Suprapubic skin (tissue), 4 donors: Measurements from ENCODE around the gene UQCRC1. TPM values are rescaled to one million over a fixed set of nuclear protein-coding genes. Genes with fewer than 3 reads are reported as not detected.

Experiments used
- DNase-seq, 2 donors: peaks; one replicate each; pipeline ENCODE4 v3.0.0-alpha.2; 2019; ENCODE audit warnings: low spot score in 2 of 2
- H3K27ac ChIP-seq: fragments of 200-600 bp; sonication (generic); one replicate; pipeline ENCODE4 v1.5.1; 2019
- H3K27me3 ChIP-seq: fragments of 200-600 bp; sonication (generic); one replicate; pipeline ENCODE4 v1.5.1; 2019
- H3K36me3 ChIP-seq: fragments of 200-600 bp; sonication (generic); one replicate; pipeline ENCODE4 v1.5.1; 2019
- H3K4me1 ChIP-seq: fragments of 200-600 bp; sonication (generic); one replicate; pipeline ENCODE4 v1.5.1; 2019
- H3K4me3 ChIP-seq: fragments of 200-600 bp; sonication (generic); one replicate; pipeline ENCODE4 v1.5.1; 2019; ENCODE audit warnings: mild to moderate bottlenecking
- H3K9me3 ChIP-seq: fragments of 200-600 bp; sonication (generic); one replicate; pipeline ENCODE4 v1.5.1; 2019
- CTCF ChIP-seq, 2 donors: fragments of 200-600 bp in 1 of 2; fragments of 450-650 bp in 1 of 2; sonication (generic) in 1 of 2; IDR thresholded peaks; one replicate each; pipeline ENCODE4 v1.5.1; 2016 to 2019; ENCODE audit warnings: antibody characterized with exemption in 2 of 2, mild to moderate bottlenecking in 1 of 2, moderate library complexity in 1 of 2
- EP300 ChIP-seq: sonication (generic); formaldehyde crosslinking; IDR thresholded peaks from one replicate; pipeline ENCODE4 v1.6.1; 2017; ENCODE audit warnings: antibody characterized with exemption
- POLR2A ChIP-seq, 2 donors: fragments of 450-650 bp; IDR thresholded peaks; one replicate each; pipeline ENCODE4 v1.6.1; 2017; ENCODE audit warnings: antibody characterized with exemption in 2 of 2, mild to moderate bottlenecking in 2 of 2, moderate library complexity in 2 of 2
- POLR2AphosphoS5 ChIP-seq, 3 donors: sonication (generic); formaldehyde crosslinking; IDR thresholded peaks; one replicate each; pipeline ENCODE4 v1.6.1; 2017; ENCODE audit warnings: antibody characterized with exemption in 3 of 3
- WGBS: methylation state at CpG from one replicate; pipeline ENCODE4 v1.1.5; 2018; 5-methylcytosine and 5-hydroxymethylcytosine counted together
- total RNA-seq, 4 donors: library from RNA; depleted of rRNA; stranded (reverse); fragments of >200 nt; gene quantifications; one replicate each; pipeline ENCODE4 v1.1.0, GENCODE V29; 2016

UQCRC1 gene
- total RNA-seq, 4 donors from 2014 or later, result 294 to 337 (median 319) TPM

GRCh38 chr3:48655063-48655462, 45.6 kb upstream of the UQCRC1 start:
- peaks cover 19% of the 10 kb centered on the region for H3K4me1 ChIP-seq
- H3K27ac ChIP-seq, result no peak overlapping the region
- no peak for TF ChIP-seq CTCF (IDR thresholded peaks at IDR 0.05)
- no peak for TF ChIP-seq POLR2A (IDR thresholded peaks at IDR 0.05)
- TF ChIP-seq POLR2AphosphoS5 (IDR thresholded peaks at IDR 0.05), result no peak
- no peak for TF ChIP-seq EP300
- H3K9me3 ChIP-seq, result no peaks in the 10 kb centered on the region
- no peak for DNase-seq
- H3K36me3 ChIP-seq, result no peaks in the 10 kb centered on the region
- H3K4me3 ChIP-seq, result peak overlapping the region; percentile 60
- H3K27me3 ChIP-seq, result peaks cover 19% of the 10 kb centered on the region
- 97% methylated on average over 7 of the region's 12 CpGs for WGBS

DNA sequence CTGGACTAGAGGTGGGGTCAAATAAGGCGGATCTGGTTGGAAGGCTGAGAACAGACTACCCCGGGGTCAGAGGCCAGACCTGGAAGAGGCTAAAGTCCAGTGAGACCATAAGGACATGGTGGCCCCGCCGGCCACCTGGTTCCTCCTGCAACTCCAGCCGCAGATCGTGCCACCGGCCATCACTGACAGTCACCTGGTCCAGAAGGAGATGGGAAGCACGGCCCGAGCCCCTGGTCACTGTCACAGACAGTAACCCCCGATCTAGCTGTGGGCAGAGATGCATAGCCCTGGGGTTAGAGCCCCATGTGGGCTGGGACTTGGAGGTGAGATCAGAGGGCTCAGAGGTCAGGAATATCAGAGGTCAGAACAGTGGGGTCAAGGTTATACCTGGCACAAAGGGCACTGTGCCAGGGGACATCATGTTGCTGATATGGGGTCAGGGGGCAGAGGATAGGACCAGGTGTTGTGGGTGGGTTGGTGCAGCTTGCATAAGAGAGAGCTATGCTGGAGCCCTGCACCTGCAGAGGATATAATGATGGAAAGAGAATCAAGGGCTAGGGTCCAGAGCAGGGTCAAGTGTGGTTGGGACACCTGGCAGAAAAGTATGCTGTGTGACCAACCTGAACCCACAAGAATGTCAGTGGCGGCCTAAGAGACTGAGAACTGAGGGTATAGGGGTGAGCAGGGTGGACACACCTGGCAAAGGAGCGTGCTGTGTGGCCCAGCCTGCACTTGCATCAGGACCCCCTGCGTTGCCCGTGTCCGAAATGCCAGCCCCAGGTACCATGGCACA, 43.7 kb upstream of the UQCRC1 start:
- Histone ChIP-seq H3K9me3 (no peaks in the 10 kb centered on the region), H3K4me1 (peaks cover 19% of the 10 kb centered on the region), H3K27ac (no peak overlapping the region), H3K27me3 (peaks cover 14% of the 10 kb centered on the region), H3K4me3 (no peak overlapping the region), H3K36me3 (no peaks in the 10 kb centered on the region)
- TF ChIP-seq POLR2AphosphoS5 (IDR thresholded peaks at IDR 0.05) (no peak), CTCF (IDR thresholded peaks at IDR 0.05) (no peak), EP300 (no peak), POLR2A (IDR thresholded peaks at IDR 0.05) (no peak)
- DNase-seq, result no peak
- WGBS, result 95% methylated on average over 8 of the region's 15 CpGs

- Histone ChIP-seq H3K27ac (no peak overlapping the region), H3K27me3 (peaks cover 3% of the 10 kb centered on the region), H3K4me3 (no peak overlapping the region), H3K36me3 (no peaks in the 10 kb centered on the region), H3K9me3 (no peaks in the 10 kb centered on the region), H3K4me1 (peaks cover 15% of the 10 kb centered on the region)
- no peak for DNase-seq
- TF ChIP-seq POLR2AphosphoS5 (IDR thresholded peaks at IDR 0.05), result no peak
- no peak for TF ChIP-seq POLR2A (IDR thresholded peaks at IDR 0.05)
- no peak for TF ChIP-seq CTCF (IDR thresholded peaks at IDR 0.05)
- TF ChIP-seq EP300, result no peak
- WGBS, result 74% methylated on average over 9 of the region's 11 CpGs
Measured at GRCh38 chr3:48651771-48652170, 42.3 kb upstream of the UQCRC1 start.

GRCh38 chr3:48650723-48651122, 41.3 kb upstream of the UQCRC1 start:
- TF ChIP-seq EP300, result no peak
- no peak for TF ChIP-seq CTCF (IDR thresholded peaks at IDR 0.05)
- TF ChIP-seq POLR2A (IDR thresholded peaks at IDR 0.05), result no peak
- no peak for TF ChIP-seq POLR2AphosphoS5 (IDR thresholded peaks at IDR 0.05)
- DNase-seq, result no peak
- WGBS, result 78% methylated on average over 12 of the region's 12 CpGs
- Histone ChIP-seq H3K4me3 (no peak overlapping the region), H3K27ac (no peak overlapping the region), H3K9me3 (no peaks in the 10 kb centered on the region), H3K27me3 (no peaks in the 10 kb centered on the region), H3K36me3 (no peaks in the 10 kb centered on the region), H3K4me1 (peaks cover 4% of the 10 kb centered on the region)

- TF ChIP-seq POLR2AphosphoS5 (IDR thresholded peaks at IDR 0.05) (no peak), CTCF (IDR thresholded peaks at IDR 0.05) (no peak)
- DNase-seq, result no peak
- Histone ChIP-seq H3K9me3 (no peaks in the 10 kb centered on the region), H3K27ac (no peak overlapping the region), H3K4me1 (no peaks in the 10 kb centered on the region), H3K27me3 (no peaks in the 10 kb centered on the region), H3K36me3 (no peaks in the 10 kb centered on the region), H3K4me3 (no peak overlapping the region)
- 84% methylated on average over 6 of the region's 15 CpGs for WGBS
Measured at GRCh38 chr3:48648188-48648850, 38.9 kb upstream of the UQCRC1 start.
